Psoas muscle (tissue), 8 donors: ENCODE results near the gene DNAH3. TPM values are rescaled to one million over a fixed set of nuclear protein-coding genes. Genes with fewer than 3 reads are reported as not detected.
"Not testable (repeated sequence)": the region's sequence is repeated elsewhere in the genome, so short reads cannot be mapped to it uniquely, and the experiment has no call there.

Experiments used
- ATAC-seq, 4 donors: fragments of 200-7000 bp; cut with Tn5 transposase; one replicate each; pipeline ENCODE4 v1.9.1; 2020; ENCODE audit warnings: moderate library complexity in 3 of 4, mild to moderate bottlenecking in 2 of 4
- DNase-seq, 2 donors: peaks; one replicate each; pipeline ENCODE4 v3.0.0-alpha.2; 2020
- H3K27ac ChIP-seq: fragments of 200-600 bp; one replicate; pipeline ENCODE4 v1.8.0; 2022
- H3K27me3 ChIP-seq, 3 donors: fragments of 200-600 bp in 1 of 3; one replicate each; pipeline versions ENCODE4 v1.6.1 to v1.8.0; 2013 to 2022; ENCODE audit warnings: low read length in 2 of 3, mild to moderate bottlenecking in 2 of 3, moderate library complexity in 1 of 3; ENCODE audit not compliant: insufficient read depth in 3 of 3
- H3K36me3 ChIP-seq, 2 donors: fragments of 200-600 bp in 1 of 2; one replicate each; pipeline versions ENCODE4 v1.6.1 to v1.8.0; 2013 to 2022; ENCODE audit warnings: low read depth in 1 of 2, mild to moderate bottlenecking in 1 of 2, moderate library complexity in 1 of 2; ENCODE audit not compliant: insufficient read depth in 1 of 2
- H3K4me1 ChIP-seq: fragments of 200-600 bp; one replicate; pipeline ENCODE4 v1.8.0; 2022
- H3K4me3 ChIP-seq: fragments of 200-600 bp; one replicate; pipeline ENCODE4 v1.8.0; 2022; ENCODE audit warnings: mild to moderate bottlenecking
- H3K9me3 ChIP-seq: fragments of 200-600 bp; one replicate; pipeline ENCODE4 v1.8.0; 2022
- CTCF ChIP-seq: fragments of 200-600 bp; IDR thresholded peaks from one replicate; pipeline ENCODE4 v1.8.0; 2022; ENCODE audit warnings: antibody characterized with exemption
- WGBS, 3 donors: extraction: QIAGEN DNeasy Blood & Tissue Kit; methylation state at CpG; one replicate each; pipeline versions ENCODE4 v1.1.6 to v1.1.7; 2013; 5-methylcytosine and 5-hydroxymethylcytosine counted together
- intact Hi-C, 2 donors: fragments of 100-400 bp; cut with DNase I; formaldehyde crosslinking; loops; one replicate each; pipeline versions ENCODE4 v1.11.0 to v1.14.2; 2022
- polyA plus RNA-seq, 3 donors: library from polyadenylated mRNA; stranded (reverse); fragments of 200-250 nt; gene quantifications; one replicate each; pipeline ENCODE4 v1.2.3, GENCODE V29; 2013
- total RNA-seq, 4 donors: library from RNA; stranded (reverse); fragmentation: NEBNext Ultra II Directional in 2 of 4; extraction: Animal tissue kit (Norgen Biotek cat#: 25700) in 2 of 4; gene quantifications; one replicate each; pipeline versions ENCODE4 v1.2.1 to v1.2.4, GENCODE V29; 2021 to 2023
- donor health status: healthy with polysubstance abuse.
- donor health status: DM: no; HTN: no; CAD: no; lungs with moderate emphysema.
- donor health status: Bipolar disorder and iron deficiency.
- donor health status: healthy.
- donor health status: DM: yes; HTN: yes; CAD: no.
- donor health status: DM: no; HTN: no; CAD: no.
- donor health status: DM: no; HTN: no; CAD: no.
- donor health status: DM: yes; HTN: yes; CAD: no.

Gene DNAH3
- total and polyA plus RNA-seq, 7 donors = 0.01 to 2.1 (median 0.17) TPM; not detected in 1

GRCh38 chr16:21064203-21064602, 86.4 kb downstream of the DNAH3 start:
- no peak for ATAC-seq
- no peak for TF ChIP-seq CTCF
- Histone ChIP-seq H3K27ac (no peak overlapping the region), H3K27me3 (no peaks in the 10 kb centered on the region), H3K4me1 (no peaks in the 10 kb centered on the region), H3K4me3 (no peak overlapping the region), H3K36me3 (no peaks in the 10 kb centered on the region), H3K9me3 (no peaks in the 10 kb centered on the region)
- 85 to 90% (median 89%) methylated on average over 1 of the region's 1 CpG for WGBS, 3 donors
- intact Hi-C loops = no loop called here
- no peak for DNase-seq

GRCh38 chr16:21063314-21063713, 87.3 kb downstream of the DNAH3 start:
- H3K36me3 ChIP-seq, H3K9me3 ChIP-seq, DNase-seq, H3K4me1 ChIP-seq, H3K27ac ChIP-seq, ATAC-seq, H3K27me3 ChIP-seq, H3K4me3 ChIP-seq, intact Hi-C loops: not testable (repeated sequence)
- WGBS, 3 donors = 92 to 97% (median 93%) methylated on average over 6 of the region's 6 CpGs

- no peaks in the 10 kb centered on the region for H3K9me3 ChIP-seq
- H3K4me3 ChIP-seq = no peak overlapping the region
- WGBS, 3 donors = 58 to 70% (median 67%) methylated on average over 4 of the region's 4 CpGs
- no peak overlapping the region for H3K27ac ChIP-seq
- intact Hi-C loops = no loop called here
- peaks cover 0 to 3% (median 0%) of the 10 kb centered on the region in 3 donors for H3K27me3 ChIP-seq
- ATAC-seq = no peak
- DNase-seq = no peak
- no peaks in the 10 kb centered on the region for H3K4me1 ChIP-seq
- TF ChIP-seq CTCF = no peak
- H3K36me3 ChIP-seq = no peaks in the 10 kb centered on the region
These were observed 90.6 kb downstream of the DNAH3 start for GRCh38 chr16:21060027-21060510.

GRCh38 chr16:21057875-21058274, 92.8 kb downstream of the DNAH3 start:
- 73 to 81% (median 73%) methylated on average over 7 of the region's 7 CpGs for WGBS, 3 donors
- ATAC-seq = no peak
- no peaks in the 10 kb centered on the region for H3K9me3 ChIP-seq

GRCh38 chr16:21056396-21056795, 94.2 kb downstream of the DNAH3 start:
- TF ChIP-seq CTCF = no peak
- DNase-seq = no peak
- intact Hi-C loops = no loop called here
- Histone ChIP-seq H3K27ac (no peak overlapping the region), H3K4me1 (no peaks in the 10 kb centered on the region), H3K36me3 (no peaks in the 10 kb centered on the region), H3K27me3 (peaks cover 0 to 3% (median 0%) of the 10 kb centered on the region in 3 donors), H3K9me3 (no peaks in the 10 kb centered on the region), H3K4me3 (no peak overlapping the region)
- 58 to 67% (median 60%) methylated on average over 3 of the region's 3 CpGs for WGBS, 3 donors
- no peak for ATAC-seq

More at GRCh38 chr16:21057875-21058274, 92.8 kb downstream of the DNAH3 start:
- H3K27me3 ChIP-seq = peaks cover 0 to 3% (median 0%) of the 10 kb centered on the region in 3 donors
- H3K4me3 ChIP-seq = no peak overlapping the region
- H3K27ac ChIP-seq = no peak overlapping the region
- no peaks in the 10 kb centered on the region for H3K36me3 ChIP-seq
- TF ChIP-seq CTCF = no peak
- intact Hi-C loops = no loop called here
- DNase-seq = no peak
- no peaks in the 10 kb centered on the region for H3K4me1 ChIP-seq

GRCh38 chr16:21055738-21056137, 94.9 kb downstream of the DNAH3 start:
- H3K27ac ChIP-seq, H3K27me3 ChIP-seq, DNase-seq, intact Hi-C loops, H3K4me3 ChIP-seq, H3K36me3 ChIP-seq, ATAC-seq, H3K9me3 ChIP-seq, H3K4me1 ChIP-seq: not testable (repeated sequence)
- WGBS, 3 donors = 85 to 90% (median 90%) methylated on average over 4 of the region's 4 CpGs
